Activated naive CD8-positive, alpha-beta T cell treated with anti-CD3 and anti-CD28 coated beads, Interleukin-2, amount 50 U/mL, for 24 hours (primary cell): ENCODE measurements around the gene COL23A1.
"Not testable (repeated sequence)": the region's sequence is repeated elsewhere in the genome, so short reads cannot be mapped to it uniquely, and the experiment has no call there.

Experiments used
- ATAC-seq: fragments of 150-1000 bp; cut with Tn5 transposase; one replicate; pipeline ENCODE4 v1.10.0; 2021
- DNase-seq: peaks from one replicate; pipeline ENCODE4 v3.0.0; 2021
- H3K27ac Mint-ChIP-seq: one replicate; pipeline ENCODE4 v1.8.0; 2021; ENCODE audit warnings: mild to moderate bottlenecking, mixed read lengths
- H3K27me3 Mint-ChIP-seq: one replicate; pipeline ENCODE4 v1.8.0; 2021; ENCODE audit warnings: mixed read lengths
- H3K36me3 Mint-ChIP-seq: one replicate; pipeline ENCODE4 v1.8.0; 2021; ENCODE audit warnings: low read depth, mixed read lengths
- H3K4me1 Mint-ChIP-seq: one replicate; pipeline ENCODE4 v1.8.0; 2021; ENCODE audit warnings: mixed read lengths
- H3K4me3 Mint-ChIP-seq: one replicate; pipeline ENCODE4 v1.8.0; 2021; ENCODE audit warnings: mild to moderate bottlenecking, moderate library complexity, mixed read lengths
- H3K9me3 Mint-ChIP-seq: one replicate; pipeline ENCODE4 v1.8.0; 2021; ENCODE audit warnings: mixed read lengths

COL23A1 gene

GRCh38 chr5:178381206-178381605 lies 209.0 kb downstream of the COL23A1 start:
- Mint-ChIP-seq H3K4me1 (no peaks in the 10 kb centered on the region), H3K27me3 (no peaks in the 10 kb centered on the region), H3K4me3 (no peak overlapping the region), H3K27ac (no peak overlapping the region), H3K36me3 (no peaks in the 10 kb centered on the region), H3K9me3 (no peaks in the 10 kb centered on the region)
- DNase-seq (no peak), ATAC-seq (no peak)

- DNase-seq (no peak), ATAC-seq (no peak)
- Mint-ChIP-seq H3K4me1 (no peaks in the 10 kb centered on the region), H3K36me3 (no peaks in the 10 kb centered on the region), H3K4me3 (no peak overlapping the region), H3K27ac (no peak overlapping the region), H3K27me3 (peaks cover under 1% of the 10 kb centered on the region), H3K9me3 (no peaks in the 10 kb centered on the region)
These were observed 209.6 kb downstream of the COL23A1 start for GRCh38 chr5:178380541-178381074.

- H3K36me3 Mint-ChIP-seq, result no peaks in the 10 kb centered on the region
- no peaks in the 10 kb centered on the region for H3K4me1 Mint-ChIP-seq
- ATAC-seq, result no peak
- peaks cover 3% of the 10 kb centered on the region for H3K27me3 Mint-ChIP-seq
- H3K9me3 Mint-ChIP-seq, result no peaks in the 10 kb centered on the region
- DNase-seq, result no peak
- H3K4me3 Mint-ChIP-seq, result no peak overlapping the region
- no peak overlapping the region for H3K27ac Mint-ChIP-seq
These were observed 210.1 kb downstream of the COL23A1 start for GRCh38 chr5:178380086-178380485.

- no peaks in the 10 kb centered on the region for H3K9me3 Mint-ChIP-seq
- no peak overlapping the region for H3K4me3 Mint-ChIP-seq
- DNase-seq, result no peak
- H3K36me3 Mint-ChIP-seq, result no peaks in the 10 kb centered on the region
- H3K4me1 Mint-ChIP-seq, result no peaks in the 10 kb centered on the region
- no peak for ATAC-seq
- H3K27ac Mint-ChIP-seq, result no peak overlapping the region
- H3K27me3 Mint-ChIP-seq, result peaks cover 3% of the 10 kb centered on the region
These were observed 211.4 kb downstream of the COL23A1 start for GRCh38 chr5:178378527-178379484.

GRCh38 chr5:178377583-178378270 lies 212.5 kb downstream of the COL23A1 start:
- Mint-ChIP-seq H3K36me3 (no peaks in the 10 kb centered on the region), H3K27ac (no peak overlapping the region), H3K4me3 (no peak overlapping the region), H3K27me3 (peaks cover 5% of the 10 kb centered on the region), H3K4me1 (no peaks in the 10 kb centered on the region), H3K9me3 (no peaks in the 10 kb centered on the region)
- no peak for ATAC-seq
- DNase-seq, result no peak

- Mint-ChIP-seq H3K4me1 (no peaks in the 10 kb centered on the region), H3K9me3 (no peaks in the 10 kb centered on the region), H3K27ac (no peak overlapping the region), H3K4me3 (no peak overlapping the region), H3K27me3 (peaks cover 5% of the 10 kb centered on the region), H3K36me3 (no peaks in the 10 kb centered on the region)
- ATAC-seq (no peak), DNase-seq (no peak)
These were observed 213.1 kb downstream of the COL23A1 start for GRCh38 chr5:178376921-178377582.

GRCh38 chr5:178375348-178375747 lies 214.8 kb downstream of the COL23A1 start:
- Mint-ChIP-seq H3K27ac (no peak overlapping the region), H3K36me3 (no peaks in the 10 kb centered on the region), H3K27me3 (peaks cover 5% of the 10 kb centered on the region), H3K4me1 (no peaks in the 10 kb centered on the region), H3K9me3 (no peaks in the 10 kb centered on the region), H3K4me3 (no peak overlapping the region)
- DNase-seq (no peak), ATAC-seq (no peak)

GRCh38 chr5:178373711-178374110 lies 216.5 kb downstream of the COL23A1 start:
- Mint-ChIP-seq H3K27ac (no peak overlapping the region), H3K4me3 (no peak overlapping the region), H3K36me3 (no peaks in the 10 kb centered on the region), H3K27me3 (peaks cover 5% of the 10 kb centered on the region), H3K9me3 (peaks cover 5% of the 10 kb centered on the region), H3K4me1 (no peaks in the 10 kb centered on the region)
- DNase-seq, result no peak
- ATAC-seq, result no peak

- DNase-seq (no peak), ATAC-seq (no peak)
- peaks cover 5% of the 10 kb centered on the region for H3K9me3 Mint-ChIP-seq
- no peaks in the 10 kb centered on the region for H3K36me3 Mint-ChIP-seq
- no peaks in the 10 kb centered on the region for H3K4me1 Mint-ChIP-seq
- no peak overlapping the region for H3K4me3 Mint-ChIP-seq
- H3K27me3 Mint-ChIP-seq, result peaks cover 8% of the 10 kb centered on the region
- H3K27ac Mint-ChIP-seq, result no peak overlapping the region
These were observed 218.0 kb downstream of the COL23A1 start for GRCh38 chr5:178372142-178372571.

- no peaks in the 10 kb centered on the region for H3K4me1 Mint-ChIP-seq
- no peak overlapping the region for H3K27ac Mint-ChIP-seq
- peaks cover 8% of the 10 kb centered on the region for H3K27me3 Mint-ChIP-seq
- no peak overlapping the region for H3K4me3 Mint-ChIP-seq
- no peaks in the 10 kb centered on the region for H3K36me3 Mint-ChIP-seq
- ATAC-seq (no peak), DNase-seq (no peak)
- H3K9me3 Mint-ChIP-seq, result peaks cover 5% of the 10 kb centered on the region
These were observed 218.7 kb downstream of the COL23A1 start for GRCh38 chr5:178371362-178372111.

- Mint-ChIP-seq H3K4me1 (no peaks in the 10 kb centered on the region), H3K4me3 (no peak overlapping the region), H3K27me3 (peaks cover 7% of the 10 kb centered on the region), H3K9me3 (peaks cover 5% of the 10 kb centered on the region), H3K36me3 (no peaks in the 10 kb centered on the region), H3K27ac (no peak overlapping the region)
- DNase-seq (no peak), ATAC-seq (no peak)
These were observed 220.1 kb downstream of the COL23A1 start for GRCh38 chr5:178370102-178370501.

GRCh38 chr5:178369469-178369868 lies 220.7 kb downstream of the COL23A1 start:
- DNase-seq, H3K27me3 Mint-ChIP-seq, H3K4me3 Mint-ChIP-seq, H3K36me3 Mint-ChIP-seq, ATAC-seq, H3K4me1 Mint-ChIP-seq, H3K9me3 Mint-ChIP-seq, H3K27ac Mint-ChIP-seq: not testable (repeated sequence)

- ATAC-seq, result no peak
- no peak overlapping the region for H3K27ac Mint-ChIP-seq
- H3K4me1 Mint-ChIP-seq, result no peaks in the 10 kb centered on the region
- H3K36me3 Mint-ChIP-seq, result no peaks in the 10 kb centered on the region
- H3K4me3 Mint-ChIP-seq, result no peak overlapping the region
- no peak for DNase-seq
- peaks cover 7% of the 10 kb centered on the region for H3K27me3 Mint-ChIP-seq
- peaks cover 5% of the 10 kb centered on the region for H3K9me3 Mint-ChIP-seq
These were observed 221.4 kb downstream of the COL23A1 start for GRCh38 chr5:178368716-178369300.

GRCh38 chr5:178368274-178368673 lies 221.9 kb downstream of the COL23A1 start:
- Mint-ChIP-seq H3K4me1 (no peaks in the 10 kb centered on the region), H3K36me3 (no peaks in the 10 kb centered on the region), H3K4me3 (no peak overlapping the region), H3K27ac (no peak overlapping the region), H3K27me3 (peaks cover 7% of the 10 kb centered on the region), H3K9me3 (peaks cover 5% of the 10 kb centered on the region)
- ATAC-seq, result peak; percentile 48
- DNase-seq, result no peak
